Keratinocyte (primary cell): ENCODE results near the gene STK36. TPM values are rescaled to one million over a fixed set of nuclear protein-coding genes. Genes with fewer than 3 reads are reported as not detected.

ENCODE experiments used
- DNase-seq: peaks from one replicate; pipeline ENCODE4 v3.0.0-alpha.2; 2011; ENCODE audit warnings: low read depth, missing footprints, low spot score
- FAIRE-seq: peaks from 2 replicates; lab custom pipeline; 2011; peaks lifted over from hg19 to GRCh38; lab: Jason Lieb, UNC
- H2AFZ ChIP-seq: 2 replicates; pipeline ENCODE4 v1.6.0; 2012; ENCODE audit warnings: low read length, control low read depth, inconsistent platforms; ENCODE audit not compliant: control insufficient read depth
- H3K27ac ChIP-seq: 2 replicates; pipeline ENCODE4 v1.5.1; 2011; ENCODE audit warnings: low read length; ENCODE audit not compliant: control insufficient read depth, insufficient read depth
- H3K27me3 ChIP-seq: 3 replicates; pipeline ENCODE4 v1.6.0; 2011; ENCODE audit warnings: low read length; ENCODE audit not compliant: control insufficient read depth, insufficient read depth; ENCODE audit errors: extremely low read depth
- H3K36me3 ChIP-seq, 2 experiments: 2 replicates in 1 of 2; 3 replicates in 1 of 2; pipeline ENCODE4 v1.5.1; 2011; ENCODE audit warnings: low read length in 2 of 2, mild to moderate bottlenecking in 1 of 2; ENCODE audit not compliant: control insufficient read depth in 2 of 2, insufficient read depth in 2 of 2; ENCODE audit errors: extremely low read depth in 1 of 2
- H3K4me1 ChIP-seq: 3 replicates; pipeline ENCODE4 v1.5.1; 2011; ENCODE audit warnings: low read length; ENCODE audit not compliant: control insufficient read depth, insufficient read depth; ENCODE audit errors: extremely low read depth
- H3K4me2 ChIP-seq: 3 replicates; pipeline ENCODE4 v1.6.0; 2011; ENCODE audit warnings: low read depth, low read length; ENCODE audit not compliant: control insufficient read depth, insufficient read depth; ENCODE audit errors: extremely low read depth
- H3K4me3 ChIP-seq, 3 experiments: fragments of 200-600 bp in 1 of 3; sonication (generic) in 1 of 3; 2 replicates in 2 of 3; 3 replicates in 1 of 3; pipeline ENCODE4 v1.5.1; 2011 to 2016; ENCODE audit warnings: low read length in 3 of 3, mild to moderate bottlenecking in 3 of 3, control low read depth in 2 of 3, inconsistent platforms in 1 of 3, low read depth in 1 of 3, mixed read lengths in 1 of 3, mixed run types in 1 of 3, moderate library complexity in 1 of 3; ENCODE audit not compliant: control insufficient read depth in 2 of 3, insufficient read depth in 2 of 3; ENCODE audit errors: extremely low read depth in 1 of 3
- H3K79me2 ChIP-seq: 2 replicates; pipeline ENCODE4 v1.6.0; 2012; ENCODE audit warnings: low read length; ENCODE audit not compliant: control insufficient read depth, insufficient read depth
- H3K9ac ChIP-seq: 3 replicates; pipeline ENCODE4 v1.6.0; 2011; ENCODE audit warnings: low read length; ENCODE audit not compliant: control insufficient read depth, insufficient read depth; ENCODE audit errors: extremely low read depth
- H3K9me1 ChIP-seq: 3 replicates; pipeline ENCODE4 v1.6.0; 2011; ENCODE audit warnings: low read length; ENCODE audit not compliant: control insufficient read depth, insufficient read depth; ENCODE audit errors: extremely low read depth
- H3K9me3 ChIP-seq: 2 replicates; pipeline ENCODE4 v1.5.1; 2012; ENCODE audit warnings: low read depth, low read length; ENCODE audit not compliant: control insufficient read depth
- H4K20me1 ChIP-seq: 3 replicates; pipeline ENCODE4 v1.6.0; 2011; ENCODE audit warnings: low read length; ENCODE audit not compliant: control insufficient read depth, insufficient read depth; ENCODE audit errors: extremely low read depth
- CTCF ChIP-seq, 3 experiments: IDR thresholded peaks in 1 of 3; conservative IDR thresholded peaks in 1 of 3; optimal IDR thresholded peaks in 1 of 3; 2 replicates in 2 of 3; 3 replicates in 1 of 3; pipeline versions ENCODE3 to v1.5.1; 2011; ENCODE audit warnings: low read length in 3 of 3, mild to moderate bottlenecking in 3 of 3, moderate library complexity in 2 of 3, control low read depth in 1 of 3, inconsistent platforms in 1 of 3; ENCODE audit not compliant: insufficient read depth in 2 of 3; ENCODE audit errors: extremely low read depth in 1 of 3
- EZH2 ChIP-seq: IDR thresholded peaks from one replicate; pipeline ENCODE4 v1.6.1; 2012; ENCODE audit warnings: inconsistent platforms, mild to moderate bottlenecking, low read length, moderate library complexity
- dilution Hi-C: fragments of 300-500 bp; cut with MboI; formaldehyde crosslinking; loops from one replicate; pipeline ENCODE4 v1.7.0; 2020; ENCODE audit warnings: low sequenced_read_pairs; ENCODE audit not compliant: extremely low pct_ligation_motif_present
- polyA plus RNA-seq, 5 experiments: library from polyadenylated mRNA; depleted of rRNA in 3 of 5; stranded (reverse) in 3 of 5; stranded (forward) in 1 of 5; unstranded in 1 of 5; fragments of >200 nt; gene quantifications; 1 replicate in 1 of 5; 2 replicates in 3 of 5; 3 replicates in 1 of 5; pipeline versions ENCODE4 v1.2.1 to v1.2.3, GENCODE V29; 2011 to 2012; ENCODE audit warnings: missing spikeins in 2 of 5, low read depth in 1 of 5, low replicate concordance in 1 of 5

Gene STK36
- polyA plus RNA-seq, 1 donor (not counting 4 experiments of a cell fraction or from before 2014, with no cell fraction given): 19.0 TPM

- H4K20me1 ChIP-seq: no peaks in the 10 kb centered on the region
- no peak for DNase-seq
- dilution Hi-C loops: no loop called here
- H3K4me2 ChIP-seq: peak overlapping the region; percentile 59
- H3K4me1 ChIP-seq: peaks cover 15% of the 10 kb centered on the region
- no peaks in the 10 kb centered on the region for H3K9me3 ChIP-seq
- H3K4me3 ChIP-seq: peak overlapping the region in 1 of 3 experiments; percentile 34
- no peak overlapping the region for H3K9ac ChIP-seq
- peaks cover 20 to 23% of the 10 kb centered on the region in 2 experiments for H3K36me3 ChIP-seq
- TF ChIP-seq CTCF (optimal IDR thresholded peaks at IDR 0.05 in 1 of 3, IDR thresholded peaks at IDR 0.05 in 1 of 3, conservative IDR thresholded peaks at IDR 0.05 in 1 of 3; ENCODE audit: extremely low read depth in 1 of 3, insufficient read depth in 2 of 3, low read length in 3 of 3): no peak
- no peak for TF ChIP-seq EZH2
- peak; percentile 88 for FAIRE-seq
- H2AFZ ChIP-seq: no peak overlapping the region
- no peaks in the 10 kb centered on the region for H3K27me3 ChIP-seq
- H3K79me2 ChIP-seq: no peaks in the 10 kb centered on the region
- H3K27ac ChIP-seq: peak overlapping the region; percentile 47
- no peaks in the 10 kb centered on the region for H3K9me1 ChIP-seq
These were observed 40.0 kb upstream of the STK36 start for GRCh38 chr2:218631837-218632236.

GRCh38 chr2:218635719-218636118 is 36.2 kb upstream of the STK36 start:
- no peak for TF ChIP-seq EZH2
- no peak for TF ChIP-seq CTCF (optimal IDR thresholded peaks at IDR 0.05 in 1 of 3, IDR thresholded peaks at IDR 0.05 in 1 of 3, conservative IDR thresholded peaks at IDR 0.05 in 1 of 3; ENCODE audit: extremely low read depth in 1 of 3, insufficient read depth in 2 of 3, low read length in 3 of 3)
- Histone ChIP-seq H3K36me3 (peaks cover 45 to 51% of the 10 kb centered on the region in 2 experiments), H3K27ac (no peak overlapping the region), H3K79me2 (no peaks in the 10 kb centered on the region), H3K9ac (no peak overlapping the region), H3K27me3 (no peaks in the 10 kb centered on the region), H3K9me1 (no peaks in the 10 kb centered on the region), H2AFZ (no peak overlapping the region), H3K9me3 (no peaks in the 10 kb centered on the region), H3K4me2 (no peak overlapping the region), H3K4me3 (no peak overlapping the region), H4K20me1 (no peaks in the 10 kb centered on the region), H3K4me1 (peaks cover 15% of the 10 kb centered on the region)
- no peak for FAIRE-seq
- no peak for DNase-seq
- dilution Hi-C loops: no loop called here
